ENCODE data around the gene SYCE3. TPM values are rescaled to one million over a fixed set of nuclear protein-coding genes. Genes with fewer than 3 reads are reported as not detected.
"Not testable (repeated sequence)": the region's sequence is repeated elsewhere in the genome, so short reads cannot be mapped to it uniquely, and the experiment has no call there.

SYCE3 gene
- total RNA-seq, 3 donors from 2014 or later = not detected

GRCh38 chr22:50520826-50521453, 41.8 kb downstream of the SYCE3 start:
- intact Hi-C loops (cut with DNase I, micrococcal nuclease) = no loop called here
- no peaks in the 10 kb centered on the region for H3K9me3 ChIP-seq
- no peak overlapping the region for H3K4me3 ChIP-seq
- peaks cover 18% of the 10 kb centered on the region for H3K4me1 ChIP-seq (ENCODE audit: low read depth)
- no peak for ATAC-seq
- no peak for TF ChIP-seq CTCF (IDR thresholded peaks at IDR 0.05)
- H3K36me3 ChIP-seq (ENCODE audit: low read depth) = peaks cover 7% of the 10 kb centered on the region
- no peak for DNase-seq

GRCh38 chr22:50520184-50520583, 42.5 kb downstream of the SYCE3 start:
- H3K4me1 ChIP-seq (ENCODE audit: low read depth) = peaks cover 18% of the 10 kb centered on the region
- H3K36me3 ChIP-seq (ENCODE audit: low read depth); intact Hi-C loops (cut with DNase I, micrococcal nuclease); H3K9me3 ChIP-seq; ATAC-seq; DNase-seq; H3K4me3 ChIP-seq: not testable (repeated sequence)

- H3K36me3 ChIP-seq (ENCODE audit: low read depth) = peaks cover 7% of the 10 kb centered on the region
- peaks cover 12% of the 10 kb centered on the region for H3K4me1 ChIP-seq (ENCODE audit: low read depth)
- intact Hi-C loops (cut with DNase I, micrococcal nuclease) = no loop called here
- DNase-seq = no peak
- H3K4me3 ChIP-seq = no peak overlapping the region
- no peaks in the 10 kb centered on the region for H3K9me3 ChIP-seq
- no peak for TF ChIP-seq CTCF (IDR thresholded peaks at IDR 0.05)
- ATAC-seq = no peak
Observed at GRCh38 chr22:50519151-50519550, 43.6 kb downstream of the SYCE3 start.

GRCh38 chr22:50518606-50519005, 44.1 kb downstream of the SYCE3 start:
- no peak for TF ChIP-seq CTCF (IDR thresholded peaks at IDR 0.05)
- peaks cover 6% of the 10 kb centered on the region for H3K4me1 ChIP-seq (ENCODE audit: low read depth)
- H3K36me3 ChIP-seq (ENCODE audit: low read depth) = peaks cover 6% of the 10 kb centered on the region
- no peak for DNase-seq
- H3K9me3 ChIP-seq = no peaks in the 10 kb centered on the region
- intact Hi-C loops (cut with DNase I, micrococcal nuclease) = no loop called here
- H3K4me3 ChIP-seq = no peak overlapping the region
- no peak for ATAC-seq

- DNase-seq = no peak
- Histone ChIP-seq H3K4me1 (ENCODE audit: low read depth) (no peaks in the 10 kb centered on the region), H3K4me3 (no peak overlapping the region), H3K36me3 (ENCODE audit: low read depth) (peaks cover 3% of the 10 kb centered on the region), H3K9me3 (no peaks in the 10 kb centered on the region)
- TF ChIP-seq CTCF (IDR thresholded peaks at IDR 0.05) = no peak
- intact Hi-C loops (cut with DNase I, micrococcal nuclease) = no loop called here
- ATAC-seq = no peak
Observed at GRCh38 chr22:50517495-50518260, 45.0 kb downstream of the SYCE3 start.

GRCh38 chr22:50516891-50517290, 45.8 kb downstream of the SYCE3 start:
- DNase-seq (no peak), ATAC-seq (no peak)
- Histone ChIP-seq H3K4me1 (ENCODE audit: low read depth) (no peaks in the 10 kb centered on the region), H3K9me3 (no peaks in the 10 kb centered on the region), H3K36me3 (ENCODE audit: low read depth) (no peaks in the 10 kb centered on the region), H3K4me3 (no peak overlapping the region)
- intact Hi-C loops (cut with DNase I, micrococcal nuclease) = no loop called here
- no peak for TF ChIP-seq CTCF (IDR thresholded peaks at IDR 0.05)

Measured in mucosa of descending colon (tissue), 3 donors.